Measurements from ENCODE around the gene SERPINA10. TPM values are rescaled to one million over a fixed set of nuclear protein-coding genes. Genes with fewer than 3 reads are reported as not detected.
A peak's percentile ranks its signal among the peaks of the same experiment; 100 is the strongest.

Gene SERPINA10
- total and polyA plus RNA-seq, 2 of the 13 experiments (the other 11 are each of a cell fraction or from before 2014, with no cell fraction given): 20.1 to 20.2 TPM

GRCh38 chr14:94288610-94289465, 4.2 kb downstream of the SERPINA10 start (continued):
- TF ChIP-seq ZNF292 (CRISPR knock-in tag; IDR thresholded peaks at IDR 0.05; ENCODE audit: borderline replicate concordance, low read depth): no peak
- no peak for TF ChIP-seq ZNF775 (CRISPR knock-in tag; IDR thresholded peaks at IDR 0.05; ENCODE audit: borderline replicate concordance)
- no peak for TF ChIP-seq ZNF253 (CRISPR knock-in tag; IDR thresholded peaks at IDR 0.05; ENCODE audit: borderline replicate concordance)
- TF ChIP-seq TOE1 (CRISPR knock-in tag; IDR thresholded peaks at IDR 0.05): no peak
- TF ChIP-seq HOXA3 (CRISPR knock-in tag; IDR thresholded peaks at IDR 0.05): no peak
- no peak for TF ChIP-seq ZNF331 (CRISPR knock-in tag; IDR thresholded peaks at IDR 0.05)
- TF ChIP-seq ZFP36 (IDR thresholded peaks at IDR 0.05; ENCODE audit: borderline replicate concordance, low read depth, low read length, partially characterized antibody): no peak
- no peak for TF ChIP-seq ZSCAN5A (CRISPR knock-in tag; IDR thresholded peaks at IDR 0.05; ENCODE audit: borderline replicate concordance)
- no peak for TF ChIP-seq THAP7 (CRISPR knock-in tag; IDR thresholded peaks at IDR 0.05)
- no peak for TF ChIP-seq NAIF1 (CRISPR knock-in tag; IDR thresholded peaks at IDR 0.05; ENCODE audit: borderline replicate concordance)
- TF ChIP-seq ZNF552 (CRISPR knock-in tag; IDR thresholded peaks at IDR 0.05; ENCODE audit: borderline replicate concordance): no peak
- no peak for TF ChIP-seq MLLT10 (CRISPR knock-in tag; IDR thresholded peaks at IDR 0.05)
- no peak for TF ChIP-seq ZFP90 (CRISPR knock-in tag; IDR thresholded peaks at IDR 0.05; ENCODE audit: borderline replicate concordance)
- TF ChIP-seq SALL2 (CRISPR knock-in tag; IDR thresholded peaks at IDR 0.05): no peak
- TF ChIP-seq TAF1 (CRISPR knock-in tag; IDR thresholded peaks at IDR 0.05): no peak
- peak; percentile 34; the same call in 1 of the 2 replicates for TF ChIP-seq RBFOX2 (IDR thresholded peaks at IDR 0.05; ENCODE audit: low read depth, low read length)
- TF ChIP-seq, protein P1, sequence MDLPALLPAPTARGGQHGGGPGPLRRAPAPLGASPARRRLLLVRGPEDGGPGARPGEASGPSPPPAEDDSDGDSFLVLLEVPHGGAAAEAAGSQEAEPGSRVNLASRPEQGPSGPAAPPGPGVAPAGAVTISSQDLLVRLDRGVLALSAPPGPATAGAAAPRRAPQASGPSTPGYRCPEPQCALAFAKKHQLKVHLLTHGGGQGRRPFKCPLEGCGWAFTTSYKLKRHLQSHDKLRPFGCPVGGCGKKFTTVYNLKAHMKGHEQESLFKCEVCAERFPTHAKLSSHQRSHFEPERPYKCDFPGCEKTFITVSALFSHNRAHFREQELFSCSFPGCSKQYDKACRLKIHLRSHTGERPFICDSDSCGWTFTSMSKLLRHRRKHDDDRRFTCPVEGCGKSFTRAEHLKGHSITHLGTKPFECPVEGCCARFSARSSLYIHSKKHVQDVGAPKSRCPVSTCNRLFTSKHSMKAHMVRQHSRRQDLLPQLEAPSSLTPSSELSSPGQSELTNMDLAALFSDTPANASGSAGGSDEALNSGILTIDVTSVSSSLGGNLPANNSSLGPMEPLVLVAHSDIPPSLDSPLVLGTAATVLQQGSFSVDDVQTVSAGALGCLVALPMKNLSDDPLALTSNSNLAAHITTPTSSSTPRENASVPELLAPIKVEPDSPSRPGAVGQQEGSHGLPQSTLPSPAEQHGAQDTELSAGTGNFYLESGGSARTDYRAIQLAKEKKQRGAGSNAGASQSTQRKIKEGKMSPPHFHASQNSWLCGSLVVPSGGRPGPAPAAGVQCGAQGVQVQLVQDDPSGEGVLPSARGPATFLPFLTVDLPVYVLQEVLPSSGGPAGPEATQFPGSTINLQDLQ (CRISPR knock-in tag; IDR thresholded peaks at IDR 0.05): no peak

Measured in HepG2 (cell line).